B cell (primary cell): ENCODE data around the gene STIM1. TPM values are rescaled to one million over a fixed set of nuclear protein-coding genes. Genes with fewer than 3 reads are reported as not detected.

Source experiments
- ATAC-seq: fragments of 200-7000 bp; cut with Tn5 transposase; one replicate; pipeline ENCODE4 v1.10.0; 2021; ENCODE audit warnings: low read depth, mild to moderate bottlenecking, moderate number of reproducible peaks, moderate library complexity
- CTCF ChIA-PET: fragments of 350-600 bp; sonication (Branson Sonifier 250); formaldehyde crosslinking; loops from one replicate; lab custom pipeline; 2021; ENCODE audit warnings: antibody characterized with exemption, inconsistent platforms; lab: Charles Lee
- POLR2A ChIA-PET: fragments of 350-600 bp; sonication (Branson Sonifier 250); formaldehyde crosslinking; loops from one replicate; lab custom pipeline; 2021; ENCODE audit warnings: antibody characterized with exemption; lab: Charles Lee
- DNase-seq: peaks from one replicate; pipeline ENCODE4 v3.0.0; 2013
- H2AFZ ChIP-seq: 2 replicates; pipeline ENCODE4 v1.6.1; 2012; ENCODE audit warnings: mild to moderate bottlenecking, low read depth, low read length; ENCODE audit not compliant: insufficient read depth, poor library complexity, severe bottlenecking
- H3K27ac ChIP-seq, 2 donors: 1 replicate in 1 of 2; 2 replicates in 1 of 2; pipeline ENCODE4 v1.5.1; 2012 to 2013; ENCODE audit warnings: low read length in 2 of 2, mild to moderate bottlenecking in 2 of 2, moderate library complexity in 1 of 2
- H3K27me3 ChIP-seq, 4 experiments: fragments of 200-600 bp in 1 of 4; sonication (generic) in 1 of 4; replicated peaks in 1 of 4; 1 replicate in 2 of 4; 2 replicates in 2 of 4; pipeline versions ENCODE4 v1.6.1 to v1.7.0; 2013 to 2016; ENCODE audit warnings: low read length in 3 of 4, mild to moderate bottlenecking in 2 of 4, mixed read lengths in 1 of 4, moderate library complexity in 1 of 4; ENCODE audit not compliant: insufficient read depth in 4 of 4, control insufficient read depth in 3 of 4; ENCODE audit errors: control extremely low read depth in 1 of 4
- H3K36me3 ChIP-seq, 2 experiments: replicated peaks in 1 of 2; 1 replicate in 1 of 2; 2 replicates in 1 of 2; pipeline versions ENCODE4 v1.6.1 to v1.7.1; 2013; ENCODE audit warnings: low read length in 1 of 2; ENCODE audit not compliant: insufficient read depth in 2 of 2, control insufficient read depth in 1 of 2; ENCODE audit errors: control extremely low read depth in 1 of 2, extremely low read depth in 1 of 2
- H3K4me1 ChIP-seq, 2 donors: fragments of 200-600 bp in 1 of 2; sonication (generic) in 1 of 2; 1 replicate in 1 of 2; 2 replicates in 1 of 2; pipeline versions ENCODE4 v1.5.1 to v1.6.1; 2013 to 2017; ENCODE audit warnings: low read length in 2 of 2; ENCODE audit not compliant: control insufficient read depth in 2 of 2, insufficient read depth in 2 of 2
- H3K4me2 ChIP-seq: replicated peaks from 2 replicates; pipeline ENCODE3; 2012; ENCODE audit warnings: mild to moderate bottlenecking, low read depth, low read length; ENCODE audit not compliant: poor library complexity, severe bottlenecking
- H3K4me3 ChIP-seq, 5 experiments: fragments of 200-600 bp in 1 of 5; sonication (generic) in 1 of 5; 1 replicate in 3 of 5; 2 replicates in 2 of 5; pipeline versions ENCODE4 v1.5.1 to v1.7.0; 2011 to 2016; ENCODE audit warnings: low read length in 4 of 5, mild to moderate bottlenecking in 4 of 5, low read depth in 2 of 5, control low read depth in 1 of 5, moderate library complexity in 1 of 5; ENCODE audit not compliant: insufficient read depth in 1 of 5; ENCODE audit errors: control extremely low read depth in 1 of 5, extremely low read depth in 1 of 5
- H3K79me2 ChIP-seq: fragments of 200-600 bp; sonication (generic); one replicate; pipeline ENCODE4 v1.6.0; 2016; ENCODE audit warnings: low read length; ENCODE audit not compliant: control insufficient read depth, insufficient read depth
- H3K9ac ChIP-seq: fragments of 200-600 bp; sonication (generic); 2 replicates; pipeline ENCODE4 v1.6.1; 2017; ENCODE audit warnings: mild to moderate bottlenecking, low read length, moderate library complexity
- H3K9me3 ChIP-seq, 3 donors: one replicate each; pipeline versions ENCODE4 v1.6.1 to v1.7.1; 2013; ENCODE audit warnings: low read length in 2 of 3; ENCODE audit not compliant: control insufficient read depth in 2 of 3, insufficient read depth in 1 of 3; ENCODE audit errors: control extremely low read depth in 1 of 3
- H4K20me1 ChIP-seq: 2 replicates; pipeline ENCODE4 v1.6.0; 2012; ENCODE audit warnings: mild to moderate bottlenecking, low read length; ENCODE audit not compliant: insufficient read depth, control insufficient read depth, poor library complexity, severe bottlenecking
- H3K27ac Mint-ChIP-seq: one replicate; pipeline ENCODE4 v1.8.0; 2021; ENCODE audit warnings: mixed read lengths
- H3K27me3 Mint-ChIP-seq: one replicate; pipeline ENCODE4 v1.8.0; 2021; ENCODE audit warnings: mixed read lengths
- H3K4me1 Mint-ChIP-seq: one replicate; pipeline ENCODE4 v1.8.0; 2021; ENCODE audit warnings: mixed read lengths
- H3K4me3 Mint-ChIP-seq: one replicate; pipeline ENCODE4 v1.8.0; 2021; ENCODE audit warnings: mixed read lengths
- H3K9me3 Mint-ChIP-seq: one replicate; pipeline ENCODE4 v1.8.0; 2022; ENCODE audit warnings: mixed read lengths; ENCODE audit not compliant: insufficient read depth
- EZH2 ChIP-seq: IDR thresholded peaks from 2 replicates; pipeline ENCODE4 v1.6.1; 2012; ENCODE audit warnings: borderline replicate concordance, low read depth, mild to moderate bottlenecking, moderate library complexity, low read length; ENCODE audit not compliant: insufficient read depth, poor library complexity, severe bottlenecking
- WGBS: methylation state at CpG from one replicate; pipeline ENCODE4 v1.1.5; 2013; ENCODE audit warnings: missing lambda C conversion rate; ENCODE audit not compliant: insufficient coverage; 5-methylcytosine and 5-hydroxymethylcytosine counted together
- intact Hi-C: fragments of 100-400 bp; cut with micrococcal nuclease; formaldehyde crosslinking; loops from one replicate; pipeline ENCODE4 v1.10.0; 2022
- polyA plus RNA-seq: library from polyadenylated mRNA; depleted of rRNA; stranded (reverse); fragments of >200 nt; gene quantifications from 2 replicates; pipeline ENCODE4 v1.2.3, GENCODE V29; 2012
- total RNA-seq, 2 donors: library from RNA; stranded (reverse); fragments of 120-200 nt in 1 of 2; gene quantifications; 1 replicate in 1 of 2; 2 replicates in 1 of 2; pipeline versions ENCODE4 v1.2.3 to v1.2.4, GENCODE V29; 2013 to 2022
- TF ChIP-seq, protein P1 (sequence below): fragments of 200-600 bp; IDR thresholded peaks from one replicate; pipeline ENCODE4 v1.8.0; 2022; ENCODE audit warnings: antibody characterized with exemption, mild to moderate bottlenecking

Gene STIM1
- total and polyA plus RNA-seq, 2 donors (not counting 1 experiment from before 2014, with no cell fraction given): 59.4 to 76.7 TPM

- ATAC-seq: no peak
- intact Hi-C loops: loop anchor here (2.0 kb wide), 1 partner anchor 15 kb away; no protein-coding TSS in a partner anchor
- Histone ChIP-seq H2AFZ (no peak overlapping the region), H3K4me3 (peak overlapping the region in 2 of 5 experiments; percentile 1 to 41), H3K27ac (peak overlapping the region; percentile 24 to 59), H3K27me3 (no peaks in the 10 kb centered on the region), H3K79me2 (peaks cover 100% of the 10 kb centered on the region), H4K20me1 (peaks cover 11% of the 10 kb centered on the region), H3K4me1 (peaks cover 64 to 70% of the 10 kb centered on the region in 2 donors), H3K9ac (no peak overlapping the region), H3K9me3 (no peaks in the 10 kb centered on the region), H3K36me3 (no peaks in the 10 kb centered on the region), H3K4me2 (peak overlapping the region; percentile 55)
- H3K27ac Mint-ChIP-seq: peak overlapping the region; percentile 84
- H3K9me3 Mint-ChIP-seq: no peaks in the 10 kb centered on the region
- H3K4me1 Mint-ChIP-seq: peaks cover 80% of the 10 kb centered on the region
- TF ChIP-seq, protein P1, sequence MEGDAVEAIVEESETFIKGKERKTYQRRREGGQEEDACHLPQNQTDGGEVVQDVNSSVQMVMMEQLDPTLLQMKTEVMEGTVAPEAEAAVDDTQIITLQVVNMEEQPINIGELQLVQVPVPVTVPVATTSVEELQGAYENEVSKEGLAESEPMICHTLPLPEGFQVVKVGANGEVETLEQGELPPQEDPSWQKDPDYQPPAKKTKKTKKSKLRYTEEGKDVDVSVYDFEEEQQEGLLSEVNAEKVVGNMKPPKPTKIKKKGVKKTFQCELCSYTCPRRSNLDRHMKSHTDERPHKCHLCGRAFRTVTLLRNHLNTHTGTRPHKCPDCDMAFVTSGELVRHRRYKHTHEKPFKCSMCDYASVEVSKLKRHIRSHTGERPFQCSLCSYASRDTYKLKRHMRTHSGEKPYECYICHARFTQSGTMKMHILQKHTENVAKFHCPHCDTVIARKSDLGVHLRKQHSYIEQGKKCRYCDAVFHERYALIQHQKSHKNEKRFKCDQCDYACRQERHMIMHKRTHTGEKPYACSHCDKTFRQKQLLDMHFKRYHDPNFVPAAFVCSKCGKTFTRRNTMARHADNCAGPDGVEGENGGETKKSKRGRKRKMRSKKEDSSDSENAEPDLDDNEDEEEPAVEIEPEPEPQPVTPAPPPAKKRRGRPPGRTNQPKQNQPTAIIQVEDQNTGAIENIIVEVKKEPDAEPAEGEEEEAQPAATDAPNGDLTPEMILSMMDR: no peak
- TF ChIP-seq EZH2: no peak
- ChIA-PET POLR2A (interaction anchor here (0.6 to 2.4 kb wide), 2 partner anchors 11 to 28 kb away, joined by 3 to 11 read pairs; partner anchors contain the start of gene STIM1), CTCF (interaction anchor here (0.7 to 36.8 kb wide), 3 partner anchors 14 to 24 kb away, joined by 3 to 662 read pairs (median 4); partner anchors contain the start of genes RHOG and STIM1)
- WGBS: 69% methylated on average over 3 of the region's 5 CpGs
- H3K27me3 Mint-ChIP-seq: no peaks in the 10 kb centered on the region
- peak overlapping the region; percentile 68 for H3K4me3 Mint-ChIP-seq
- DNase-seq: no peak
Observed at GRCh38 chr11:3866206-3866605, 10.7 kb downstream of the STIM1 start.

- Histone ChIP-seq H3K9me3 (no peaks in the 10 kb centered on the region), H3K79me2 (peaks cover 100% of the 10 kb centered on the region), H3K4me1 (peaks cover 64 to 70% of the 10 kb centered on the region in 2 donors), H3K9ac (no peak overlapping the region), H3K36me3 (no peaks in the 10 kb centered on the region), H3K4me2 (peak overlapping the region; percentile 55), H2AFZ (no peak overlapping the region), H3K27me3 (no peaks in the 10 kb centered on the region), H3K4me3 (no peak overlapping the region), H3K27ac (peak overlapping the region; percentile 14 to 55), H4K20me1 (peaks cover 11% of the 10 kb centered on the region)
- H3K4me3 Mint-ChIP-seq: peak overlapping the region; percentile 74
- DNase-seq (no peak), ATAC-seq (no peak)
- TF ChIP-seq EZH2: no peak
- TF ChIP-seq, protein P1: no peak
- peaks cover 81% of the 10 kb centered on the region for H3K4me1 Mint-ChIP-seq
- no peaks in the 10 kb centered on the region for H3K27me3 Mint-ChIP-seq
- POLR2A ChIA-PET: interaction anchor here (1.1 to 3.0 kb wide), 2 partner anchors 12 to 189 kb away, joined by 3 to 13 read pairs; partner anchors contain the start of gene STIM1
- H3K9me3 Mint-ChIP-seq: no peaks in the 10 kb centered on the region
- intact Hi-C loops: loop anchor here (2.0 kb wide), 1 partner anchor 14 kb away; no protein-coding TSS in a partner anchor
- CTCF ChIA-PET: interaction anchor here (0.7 to 36.8 kb wide), 2 partner anchors 23 to 25 kb away, joined by 4 to 662 read pairs; partner anchors contain the start of genes RHOG and STIM1
- H3K27ac Mint-ChIP-seq: peak overlapping the region; percentile 87
Observed at GRCh38 chr11:3866836-3867208, 11.4 kb downstream of the STIM1 start.
